WTC11 (cell line): Measurements from ENCODE around the gene ZBTB16. TPM values are rescaled to one million over a fixed set of nuclear protein-coding genes. Genes with fewer than 3 reads are reported as not detected.

Experiments used
- ATAC-seq: fragments of 200-7000 bp; cut with Tn5 transposase; 2 replicates; pipeline ENCODE4 v1.10.0; 2021; ENCODE audit warnings: mild to moderate bottlenecking, moderate library complexity
- CTCF ChIA-PET: fragments of 300-600 bp; sonication (Branson Sonifier 250); formaldehyde crosslinking; loops from one replicate; lab custom pipeline; 2021; ENCODE audit warnings: antibody characterized with exemption; lab: Charles Lee
- POLR2A ChIA-PET: fragments of 350-600 bp; sonication (Branson Sonifier 250); formaldehyde crosslinking; loops from one replicate; lab custom pipeline; 2021; ENCODE audit warnings: antibody characterized with exemption; lab: Charles Lee
- DNase-seq: peaks from one replicate; pipeline ENCODE4 v3.0.0; 2021; ENCODE audit warnings: low spot score
- H3K27ac Mint-ChIP-seq: 2 replicates; pipeline ENCODE4 v1.8.0; 2021; ENCODE audit warnings: mixed read lengths
- H3K27me3 Mint-ChIP-seq: 2 replicates; pipeline ENCODE4 v1.8.0; 2021; ENCODE audit warnings: low read depth, mild to moderate bottlenecking, moderate library complexity, mixed read lengths
- H3K36me3 Mint-ChIP-seq: 2 replicates; pipeline ENCODE4 v1.8.0; 2021; ENCODE audit warnings: mixed read lengths
- H3K4me1 Mint-ChIP-seq: 2 replicates; pipeline ENCODE4 v1.8.0; 2022; ENCODE audit warnings: mixed read lengths
- H3K4me3 Mint-ChIP-seq: 2 replicates; pipeline ENCODE4 v1.8.0; 2021; ENCODE audit warnings: mild to moderate bottlenecking, moderate library complexity, mixed read lengths
- H3K9me3 Mint-ChIP-seq: 2 replicates; pipeline ENCODE4 v1.8.0; 2021; ENCODE audit warnings: mixed read lengths
- ETV6 ChIP-seq: sonication (generic); formaldehyde crosslinking; IDR thresholded peaks from 2 replicates; pipeline ENCODE4 v1.8.1; 2022; ENCODE audit warnings: mild to moderate bottlenecking, missing genetic modification reagents
- JUN ChIP-seq: sonication (generic); formaldehyde crosslinking; IDR thresholded peaks from 2 replicates; pipeline ENCODE4 v1.8.0; 2023; ENCODE audit warnings: mild to moderate bottlenecking, missing genetic modification reagents
- MYBL2 ChIP-seq: sonication (generic); formaldehyde crosslinking; IDR thresholded peaks from 2 replicates; pipeline ENCODE4 v1.8.1; 2023; ENCODE audit warnings: mild to moderate bottlenecking, moderate library complexity, missing genetic modification reagents
- NR3C1 ChIP-seq: sonication (generic); formaldehyde crosslinking; conservative IDR thresholded peaks from 2 replicates; pipeline ENCODE4 v1.8.1; 2023; ENCODE audit warnings: low read depth, mild to moderate bottlenecking, missing genetic modification reagents
- PRDM15 ChIP-seq: sonication (generic); formaldehyde crosslinking; IDR thresholded peaks from 2 replicates; pipeline ENCODE4 v1.8.0; 2022; ENCODE audit warnings: missing genetic modification reagents
- PREB ChIP-seq: sonication (generic); formaldehyde crosslinking; IDR thresholded peaks from 2 replicates; pipeline ENCODE4 v1.8.1; 2022; ENCODE audit warnings: mild to moderate bottlenecking, missing genetic modification reagents, moderate library complexity, borderline replicate concordance
- RELA ChIP-seq: sonication (generic); formaldehyde crosslinking; IDR thresholded peaks from 2 replicates; pipeline ENCODE4 v1.8.1; 2022; ENCODE audit warnings: missing genetic modification reagents, mild to moderate bottlenecking, borderline replicate concordance
- SMAD4 ChIP-seq: sonication (generic); formaldehyde crosslinking; IDR thresholded peaks from 2 replicates; pipeline ENCODE4 v1.8.0; 2022; ENCODE audit warnings: mild to moderate bottlenecking, missing genetic modification reagents
- ZNF532 ChIP-seq: fragments of 250-450 bp; sonication (Bioruptor Pico); IDR thresholded peaks from 2 replicates; pipeline ENCODE4 v1.9.0; 2021; ENCODE audit warnings: mild to moderate bottlenecking, borderline replicate concordance
- total RNA-seq: library from RNA; stranded (reverse); gene quantifications from 3 replicates; pipeline ENCODE4 v1.2.3, GENCODE V29; 2021
- TF ChIP-seq, protein P1 (sequence below): fragments of 250-450 bp; sonication (Bioruptor Pico); IDR thresholded peaks from 2 replicates; pipeline ENCODE4 v1.8.0; 2021; ENCODE audit warnings: mild to moderate bottlenecking
- TF ChIP-seq, protein P2 (sequence below): sonication (generic); formaldehyde crosslinking; IDR thresholded peaks from 2 replicates; pipeline ENCODE4 v1.8.1; 2022; ENCODE audit warnings: low read depth, missing genetic modification reagents, borderline replicate concordance
- TF ChIP-seq, protein P3 (sequence below): sonication (generic); formaldehyde crosslinking; IDR thresholded peaks from 2 replicates; pipeline ENCODE4 v1.8.1; 2023; ENCODE audit warnings: mild to moderate bottlenecking, missing genetic modification reagents, borderline replicate concordance
- TF ChIP-seq, protein P4 (sequence below): fragments of 250-450 bp; sonication (Bioruptor Pico); IDR thresholded peaks from 2 replicates; pipeline ENCODE4 v1.9.0; 2021; ENCODE audit warnings: mild to moderate bottlenecking

The ZBTB16 gene
- total RNA-seq, 1 experiment from 2014 or later: 0.57 TPM

DNA sequence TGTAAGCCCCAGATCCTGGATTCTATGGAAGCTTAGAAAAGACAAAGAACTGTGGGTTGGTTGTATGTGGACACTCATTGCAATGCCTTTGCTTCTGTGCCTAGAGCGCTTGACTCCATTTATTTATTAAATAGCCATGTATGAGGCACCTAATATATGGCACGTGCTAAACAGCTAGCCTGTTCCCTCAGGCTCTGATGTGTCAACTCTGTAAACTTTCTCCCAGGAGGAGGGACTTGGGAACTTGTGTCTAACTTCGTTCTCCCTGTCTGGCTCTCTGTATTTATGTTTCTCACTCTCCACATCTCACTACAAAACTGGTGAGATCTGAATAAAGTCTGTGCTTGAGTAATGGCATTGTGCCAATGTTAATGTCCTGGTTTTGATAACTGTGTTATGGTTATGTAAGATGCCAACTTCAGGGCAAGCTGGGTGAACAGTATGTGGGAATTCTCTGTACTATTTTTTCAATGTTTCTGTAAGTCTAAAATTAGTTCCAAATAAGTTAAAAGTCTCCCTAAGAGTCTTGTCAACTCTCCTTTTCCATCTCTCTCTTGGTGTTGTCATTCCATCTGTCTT, 34.1 kb upstream of the ZBTB16 start:
- H3K4me1 Mint-ChIP-seq: peaks cover 4% of the 10 kb centered on the region; the same call in 1 of the 2 replicates
- no peak overlapping the region for H3K27ac Mint-ChIP-seq
- H3K36me3 Mint-ChIP-seq: no peaks in the 10 kb centered on the region
- ChIA-PET POLR2A (no interaction called here), CTCF (interaction anchor here (0.7 to 7.0 kb wide), 8 partner anchors 9 to 237 kb away, joined by 3 to 47 read pairs (median 6); no protein-coding TSS in a partner anchor)
- no peaks in the 10 kb centered on the region; the same call in 1 of the 2 replicates for H3K27me3 Mint-ChIP-seq
- DNase-seq: no peak
- ATAC-seq: no peak
- no peak for TF ChIP-seq ZNF532 (CRISPR knock-in tag)
- TF ChIP-seq, protein P1, sequence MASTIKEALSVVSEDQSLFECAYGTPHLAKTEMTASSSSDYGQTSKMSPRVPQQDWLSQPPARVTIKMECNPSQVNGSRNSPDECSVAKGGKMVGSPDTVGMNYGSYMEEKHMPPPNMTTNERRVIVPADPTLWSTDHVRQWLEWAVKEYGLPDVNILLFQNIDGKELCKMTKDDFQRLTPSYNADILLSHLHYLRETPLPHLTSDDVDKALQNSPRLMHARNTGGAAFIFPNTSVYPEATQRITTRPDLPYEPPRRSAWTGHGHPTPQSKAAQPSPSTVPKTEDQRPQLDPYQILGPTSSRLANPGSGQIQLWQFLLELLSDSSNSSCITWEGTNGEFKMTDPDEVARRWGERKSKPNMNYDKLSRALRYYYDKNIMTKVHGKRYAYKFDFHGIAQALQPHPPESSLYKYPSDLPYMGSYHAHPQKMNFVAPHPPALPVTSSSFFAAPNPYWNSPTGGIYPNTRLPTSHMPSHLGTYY (CRISPR knock-in tag): no peak
- TF ChIP-seq, protein P2, sequence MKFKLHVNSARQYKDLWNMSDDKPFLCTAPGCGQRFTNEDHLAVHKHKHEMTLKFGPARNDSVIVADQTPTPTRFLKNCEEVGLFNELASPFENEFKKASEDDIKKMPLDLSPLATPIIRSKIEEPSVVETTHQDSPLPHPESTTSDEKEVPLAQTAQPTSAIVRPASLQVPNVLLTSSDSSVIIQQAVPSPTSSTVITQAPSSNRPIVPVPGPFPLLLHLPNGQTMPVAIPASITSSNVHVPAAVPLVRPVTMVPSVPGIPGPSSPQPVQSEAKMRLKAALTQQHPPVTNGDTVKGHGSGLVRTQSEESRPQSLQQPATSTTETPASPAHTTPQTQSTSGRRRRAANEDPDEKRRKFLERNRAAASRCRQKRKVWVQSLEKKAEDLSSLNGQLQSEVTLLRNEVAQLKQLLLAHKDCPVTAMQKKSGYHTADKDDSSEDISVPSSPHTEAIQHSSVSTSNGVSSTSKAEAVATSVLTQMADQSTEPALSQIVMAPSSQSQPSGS: no peak
- no peak for TF ChIP-seq PREB
- no peak for TF ChIP-seq ETV6 (CRISPR knock-in tag)
- TF ChIP-seq, protein P3, sequence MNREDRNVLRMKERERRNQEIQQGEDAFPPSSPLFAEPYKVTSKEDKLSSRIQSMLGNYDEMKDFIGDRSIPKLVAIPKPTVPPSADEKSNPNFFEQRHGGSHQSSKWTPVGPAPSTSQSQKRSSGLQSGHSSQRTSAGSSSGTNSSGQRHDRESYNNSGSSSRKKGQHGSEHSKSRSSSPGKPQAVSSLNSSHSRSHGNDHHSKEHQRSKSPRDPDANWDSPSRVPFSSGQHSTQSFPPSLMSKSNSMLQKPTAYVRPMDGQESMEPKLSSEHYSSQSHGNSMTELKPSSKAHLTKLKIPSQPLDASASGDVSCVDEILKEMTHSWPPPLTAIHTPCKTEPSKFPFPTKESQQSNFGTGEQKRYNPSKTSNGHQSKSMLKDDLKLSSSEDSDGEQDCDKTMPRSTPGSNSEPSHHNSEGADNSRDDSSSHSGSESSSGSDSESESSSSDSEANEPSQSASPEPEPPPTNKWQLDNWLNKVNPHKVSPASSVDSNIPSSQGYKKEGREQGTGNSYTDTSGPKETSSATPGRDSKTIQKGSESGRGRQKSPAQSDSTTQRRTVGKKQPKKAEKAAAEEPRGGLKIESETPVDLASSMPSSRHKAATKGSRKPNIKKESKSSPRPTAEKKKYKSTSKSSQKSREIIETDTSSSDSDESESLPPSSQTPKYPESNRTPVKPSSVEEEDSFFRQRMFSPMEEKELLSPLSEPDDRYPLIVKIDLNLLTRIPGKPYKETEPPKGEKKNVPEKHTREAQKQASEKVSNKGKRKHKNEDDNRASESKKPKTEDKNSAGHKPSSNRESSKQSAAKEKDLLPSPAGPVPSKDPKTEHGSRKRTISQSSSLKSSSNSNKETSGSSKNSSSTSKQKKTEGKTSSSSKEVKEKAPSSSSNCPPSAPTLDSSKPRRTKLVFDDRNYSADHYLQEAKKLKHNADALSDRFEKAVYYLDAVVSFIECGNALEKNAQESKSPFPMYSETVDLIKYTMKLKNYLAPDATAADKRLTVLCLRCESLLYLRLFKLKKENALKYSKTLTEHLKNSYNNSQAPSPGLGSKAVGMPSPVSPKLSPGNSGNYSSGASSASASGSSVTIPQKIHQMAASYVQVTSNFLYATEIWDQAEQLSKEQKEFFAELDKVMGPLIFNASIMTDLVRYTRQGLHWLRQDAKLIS (CRISPR knock-in tag): no peak
- TF ChIP-seq PRDM15 (CRISPR knock-in tag): no peak
- no peak for TF ChIP-seq MYBL2 (CRISPR knock-in tag)
- TF ChIP-seq, protein P4, sequence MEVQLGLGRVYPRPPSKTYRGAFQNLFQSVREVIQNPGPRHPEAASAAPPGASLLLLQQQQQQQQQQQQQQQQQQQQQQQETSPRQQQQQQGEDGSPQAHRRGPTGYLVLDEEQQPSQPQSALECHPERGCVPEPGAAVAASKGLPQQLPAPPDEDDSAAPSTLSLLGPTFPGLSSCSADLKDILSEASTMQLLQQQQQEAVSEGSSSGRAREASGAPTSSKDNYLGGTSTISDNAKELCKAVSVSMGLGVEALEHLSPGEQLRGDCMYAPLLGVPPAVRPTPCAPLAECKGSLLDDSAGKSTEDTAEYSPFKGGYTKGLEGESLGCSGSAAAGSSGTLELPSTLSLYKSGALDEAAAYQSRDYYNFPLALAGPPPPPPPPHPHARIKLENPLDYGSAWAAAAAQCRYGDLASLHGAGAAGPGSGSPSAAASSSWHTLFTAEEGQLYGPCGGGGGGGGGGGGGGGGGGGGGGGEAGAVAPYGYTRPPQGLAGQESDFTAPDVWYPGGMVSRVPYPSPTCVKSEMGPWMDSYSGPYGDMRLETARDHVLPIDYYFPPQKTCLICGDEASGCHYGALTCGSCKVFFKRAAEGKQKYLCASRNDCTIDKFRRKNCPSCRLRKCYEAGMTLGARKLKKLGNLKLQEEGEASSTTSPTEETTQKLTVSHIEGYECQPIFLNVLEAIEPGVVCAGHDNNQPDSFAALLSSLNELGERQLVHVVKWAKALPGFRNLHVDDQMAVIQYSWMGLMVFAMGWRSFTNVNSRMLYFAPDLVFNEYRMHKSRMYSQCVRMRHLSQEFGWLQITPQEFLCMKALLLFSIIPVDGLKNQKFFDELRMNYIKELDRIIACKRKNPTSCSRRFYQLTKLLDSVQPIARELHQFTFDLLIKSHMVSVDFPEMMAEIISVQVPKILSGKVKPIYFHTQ (CRISPR knock-in tag): no peak
- no peak for TF ChIP-seq NR3C1 (CRISPR knock-in tag)
- TF ChIP-seq RELA (CRISPR knock-in tag): no peak
- no peak for TF ChIP-seq SMAD4 (CRISPR knock-in tag)
- no peak for TF ChIP-seq JUN (CRISPR knock-in tag)
- TF ChIP-seq, all 79 proteins: peak for 0
- H3K9me3 Mint-ChIP-seq: no peaks in the 10 kb centered on the region
- H3K4me3 Mint-ChIP-seq: no peak overlapping the region
